Measurements from ENCODE around the gene UBE2H.
"Not testable (repeated sequence)": the region's sequence is repeated elsewhere in the genome, so short reads cannot be mapped to it uniquely, and the experiment has no call there.

Gene UBE2H

DNA sequence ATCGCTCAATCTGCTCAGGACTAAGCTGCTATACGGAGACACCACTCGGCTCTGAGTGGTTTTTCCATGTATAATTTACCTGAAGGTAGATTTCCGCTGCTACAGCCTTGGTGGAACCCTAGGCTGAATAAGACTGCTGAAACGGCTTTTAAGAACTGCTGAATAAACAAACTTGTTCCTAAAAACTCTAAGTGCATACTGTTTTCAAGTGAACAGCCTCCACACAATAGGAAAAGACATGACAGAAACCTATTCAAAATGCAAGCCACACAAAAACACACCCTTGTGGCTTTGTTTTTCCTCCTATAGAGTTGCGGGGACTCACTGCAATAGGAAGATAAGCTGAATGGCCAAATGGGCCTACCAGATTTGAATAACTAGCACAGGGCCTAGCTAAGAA lies 117.2 kb downstream of the UBE2H start:
- no peak for DNase-seq (ENCODE audit: low read depth, low spot score)
- peak overlapping the region; percentile 36 for H3K4me3 ChIP-seq
- peak overlapping the region; percentile 85 for H3K27ac ChIP-seq
- no peaks in the 10 kb centered on the region for H3K9me3 ChIP-seq (ENCODE audit: low read depth, low read length)
- no peaks in the 10 kb centered on the region for H3K36me3 ChIP-seq (ENCODE audit: insufficient read depth, low read length)
- TF ChIP-seq EZH2 (IDR thresholded peaks at IDR 0.05) (no peak), FOXP2 (optimal IDR thresholded peaks at IDR 0.05; ENCODE audit: control extremely low read depth, extremely low read length, insufficient read depth) (no peak), POLR2AphosphoS5 (IDR thresholded peaks at IDR 0.05; ENCODE audit: borderline replicate concordance, low read depth, low read length) (no peak)
- no peak overlapping the region for H3K9ac ChIP-seq (ENCODE audit: insufficient read length)

GRCh38 chr7:129833353-129833752 lies 119.4 kb downstream of the UBE2H start:
- not testable (repeated sequence) for H3K9ac ChIP-seq (ENCODE audit: insufficient read length); H3K4me3 ChIP-seq; H3K9me3 ChIP-seq (ENCODE audit: low read depth, low read length); DNase-seq (ENCODE audit: low read depth, low spot score); H3K36me3 ChIP-seq (ENCODE audit: insufficient read depth, low read length)
- peak overlapping the region; percentile 26; the same call in 1 of the 2 replicates for H3K27ac ChIP-seq

- no peak overlapping the region for H3K4me3 ChIP-seq
- H3K9ac ChIP-seq (ENCODE audit: insufficient read length), result no peak overlapping the region
- no peak for DNase-seq (ENCODE audit: low read depth, low spot score)
- peak overlapping the region; percentile 26; the same call in 1 of the 2 replicates for H3K27ac ChIP-seq
- TF ChIP-seq POLR2AphosphoS5 (IDR thresholded peaks at IDR 0.05; ENCODE audit: borderline replicate concordance, low read depth, low read length) (no peak), FOXP2 (optimal IDR thresholded peaks at IDR 0.05; ENCODE audit: control extremely low read depth, extremely low read length, insufficient read depth) (no peak), EZH2 (IDR thresholded peaks at IDR 0.05) (no peak)
- H3K36me3 ChIP-seq (ENCODE audit: insufficient read depth, low read length), result no peaks in the 10 kb centered on the region
- no peaks in the 10 kb centered on the region for H3K9me3 ChIP-seq (ENCODE audit: low read depth, low read length)
These were observed 120.0 kb downstream of the UBE2H start for GRCh38 chr7:129832701-129833227.

DNA sequence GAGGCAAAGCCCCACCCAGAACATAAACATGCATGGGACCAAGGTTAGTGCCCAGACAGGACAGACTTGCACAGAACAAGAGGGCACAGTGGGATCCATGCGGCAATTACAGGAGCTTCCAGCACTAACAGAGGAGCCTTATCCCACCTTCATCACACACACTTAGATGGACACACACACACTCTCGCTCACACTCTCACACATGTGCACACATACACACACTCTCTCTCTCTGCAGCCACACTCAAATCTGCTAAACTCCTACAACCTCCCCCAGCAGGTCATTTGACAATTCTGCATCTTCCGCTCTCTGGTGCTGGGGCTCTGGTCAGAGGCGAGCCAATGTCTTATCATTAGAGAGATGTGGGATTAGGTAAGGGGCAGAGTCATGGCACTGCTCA lies 120.5 kb downstream of the UBE2H start:
- peak overlapping the region; percentile 64; the same call in 1 of the 2 replicates for H3K27ac ChIP-seq

GRCh38 chr7:129831424-129832058 lies 121.2 kb downstream of the UBE2H start:
- no peaks in the 10 kb centered on the region for H3K9me3 ChIP-seq (ENCODE audit: low read depth, low read length)
- H3K27ac ChIP-seq, result peak overlapping the region; percentile 64
- peak overlapping the region; percentile 1 for H3K9ac ChIP-seq (ENCODE audit: insufficient read length)
- H3K4me3 ChIP-seq, result no peak overlapping the region
- H3K36me3 ChIP-seq (ENCODE audit: insufficient read depth, low read length), result no peaks in the 10 kb centered on the region
- no peak for TF ChIP-seq POLR2AphosphoS5 (IDR thresholded peaks at IDR 0.05; ENCODE audit: borderline replicate concordance, low read depth, low read length)
- TF ChIP-seq FOXP2 (optimal IDR thresholded peaks at IDR 0.05; ENCODE audit: control extremely low read depth, extremely low read length, insufficient read depth), result no peak
- no peak for TF ChIP-seq EZH2 (IDR thresholded peaks at IDR 0.05)
- no peak for DNase-seq (ENCODE audit: low read depth, low spot score)

More for the DNA sequence above, 120.5 kb downstream of the UBE2H start:
- no peak overlapping the region for H3K9ac ChIP-seq (ENCODE audit: insufficient read length)
- no peak overlapping the region for H3K4me3 ChIP-seq
- no peak for DNase-seq (ENCODE audit: low read depth, low spot score)
- TF ChIP-seq EZH2 (IDR thresholded peaks at IDR 0.05) (no peak), POLR2AphosphoS5 (IDR thresholded peaks at IDR 0.05; ENCODE audit: borderline replicate concordance, low read depth, low read length) (no peak), FOXP2 (optimal IDR thresholded peaks at IDR 0.05; ENCODE audit: control extremely low read depth, extremely low read length, insufficient read depth) (no peak)
- no peaks in the 10 kb centered on the region for H3K36me3 ChIP-seq (ENCODE audit: insufficient read depth, low read length)
- no peaks in the 10 kb centered on the region for H3K9me3 ChIP-seq (ENCODE audit: low read depth, low read length)

GRCh38 chr7:129830949-129831348 lies 121.8 kb downstream of the UBE2H start:
- Histone ChIP-seq H3K4me3 (no peak overlapping the region), H3K9me3 (ENCODE audit: low read depth, low read length) (no peaks in the 10 kb centered on the region), H3K36me3 (ENCODE audit: insufficient read depth, low read length) (no peaks in the 10 kb centered on the region), H3K27ac (peak overlapping the region; percentile 64), H3K9ac (ENCODE audit: insufficient read length) (peak overlapping the region; percentile 1)
- DNase-seq (ENCODE audit: low read depth, low spot score), result no peak
- TF ChIP-seq FOXP2 (optimal IDR thresholded peaks at IDR 0.05; ENCODE audit: control extremely low read depth, extremely low read length, insufficient read depth) (no peak), EZH2 (IDR thresholded peaks at IDR 0.05) (no peak), POLR2AphosphoS5 (IDR thresholded peaks at IDR 0.05; ENCODE audit: borderline replicate concordance, low read depth, low read length) (no peak)

DNA sequence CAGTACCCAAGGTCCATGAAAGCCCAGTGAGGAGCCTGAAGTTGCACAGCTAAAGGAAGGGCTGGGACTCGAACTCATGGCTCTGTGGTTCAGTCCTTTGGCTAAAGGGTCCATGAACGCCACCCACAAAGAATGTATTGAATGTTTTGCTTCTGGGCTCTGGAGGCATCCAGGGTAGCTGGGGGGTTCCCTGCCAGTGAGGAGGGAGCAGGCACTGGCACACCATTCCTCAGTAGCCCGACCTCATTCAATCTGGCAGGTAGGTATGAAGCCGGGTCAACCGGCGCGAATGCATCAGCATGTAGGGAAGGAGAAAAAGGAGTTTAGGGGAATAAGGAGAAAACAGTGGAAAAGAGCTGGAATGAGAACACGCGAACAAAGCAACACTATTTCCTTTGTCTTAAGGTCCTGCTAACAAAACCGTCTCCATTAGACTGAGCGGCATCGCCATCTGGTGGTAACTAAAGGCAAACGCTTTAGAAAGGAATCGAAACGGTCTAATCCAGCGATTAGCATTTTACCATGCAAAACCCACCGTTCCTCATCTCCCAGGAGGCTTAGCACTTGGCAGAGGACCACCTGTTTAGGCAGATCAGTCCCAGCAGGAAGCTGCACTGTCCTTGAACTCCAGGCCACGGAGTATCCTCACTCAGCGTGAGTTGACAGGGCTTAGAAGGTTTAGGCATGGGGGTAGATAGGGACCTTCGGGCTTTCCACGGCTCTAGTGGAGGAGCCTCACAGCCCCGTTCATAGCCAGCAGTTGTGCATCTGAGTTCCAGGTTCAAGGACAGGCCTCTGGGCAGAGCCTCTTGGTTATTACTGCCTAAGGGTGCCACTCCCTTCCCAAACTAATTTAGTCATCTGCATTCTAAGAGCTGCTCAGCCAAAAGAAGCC lies 122.8 kb downstream of the UBE2H start:
- TF ChIP-seq POLR2AphosphoS5 (IDR thresholded peaks at IDR 0.05; ENCODE audit: borderline replicate concordance, low read depth, low read length), result peak; percentile 39
- TF ChIP-seq EZH2 (IDR thresholded peaks at IDR 0.05), result no peak
- Histone ChIP-seq H3K9me3 (ENCODE audit: low read depth, low read length) (no peaks in the 10 kb centered on the region), H3K9ac (ENCODE audit: insufficient read length) (peak overlapping the region; percentile 58), H3K4me3 (peak overlapping the region; percentile 65), H3K27ac (peak overlapping the region; percentile 64), H3K36me3 (ENCODE audit: insufficient read depth, low read length) (no peaks in the 10 kb centered on the region)
- DNase-seq (ENCODE audit: low read depth, low spot score), result no peak

DNA sequence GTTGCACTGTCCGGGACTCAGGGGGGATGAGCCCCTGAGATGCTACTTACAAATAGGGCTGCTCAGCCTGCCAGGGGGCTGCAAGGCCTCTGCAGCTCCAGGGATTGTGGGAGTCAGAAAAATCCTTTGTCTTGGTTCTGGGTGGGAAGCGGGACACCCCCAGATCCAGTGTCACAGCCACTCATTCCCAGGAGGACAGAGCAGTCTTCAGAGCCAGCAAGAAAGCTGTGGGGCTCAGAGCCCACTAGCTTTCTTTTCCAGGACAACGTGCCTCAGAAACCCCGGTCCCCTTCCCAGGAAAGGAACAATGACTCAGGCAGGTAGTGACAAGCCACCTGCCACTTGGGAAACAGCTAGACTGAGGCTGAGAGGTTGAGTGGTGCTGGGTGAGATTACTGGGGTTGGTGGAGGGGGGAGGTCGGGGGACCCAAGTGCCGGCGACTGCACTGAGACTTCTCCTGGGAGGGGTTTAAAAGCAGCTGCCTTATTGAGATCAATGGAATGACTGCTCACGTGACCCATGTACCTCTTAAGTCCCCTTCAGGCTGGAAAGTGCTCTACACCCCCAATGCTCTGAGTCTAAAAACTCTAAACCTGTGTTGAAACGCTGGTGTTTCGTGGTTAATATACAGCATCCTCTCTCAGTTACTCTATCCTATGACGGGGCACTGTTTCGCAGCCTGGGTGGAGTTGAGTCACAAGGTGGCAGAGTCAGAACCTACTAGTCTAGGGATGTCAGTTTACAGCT lies 123.6 kb downstream of the UBE2H start:
- DNase-seq (ENCODE audit: low read depth, low spot score), result no peak
- Histone ChIP-seq H3K9ac (ENCODE audit: insufficient read length) (peak overlapping the region; percentile 21), H3K27ac (no peak overlapping the region), H3K4me3 (no peak overlapping the region), H3K9me3 (ENCODE audit: low read depth, low read length) (no peaks in the 10 kb centered on the region), H3K36me3 (ENCODE audit: insufficient read depth, low read length) (no peaks in the 10 kb centered on the region)
- TF ChIP-seq EZH2 (IDR thresholded peaks at IDR 0.05), result no peak
- TF ChIP-seq POLR2AphosphoS5 (IDR thresholded peaks at IDR 0.05; ENCODE audit: borderline replicate concordance, low read depth, low read length), result no peak
- TF ChIP-seq FOXP2 (optimal IDR thresholded peaks at IDR 0.05; ENCODE audit: control extremely low read depth, extremely low read length, insufficient read depth), result no peak
